Upper lobe of right lung (tissue), 1 donor: ENCODE measurements around the gene CITED1. TPM values are rescaled to one million over a fixed set of nuclear protein-coding genes. Genes with fewer than 3 reads are reported as not detected.
"Not testable (repeated sequence)": the region's sequence is repeated elsewhere in the genome, so short reads cannot be mapped to it uniquely, and the experiment has no call there.

Experiments used
- ATAC-seq: fragments of 200-7000 bp; cut with Tn5 transposase; one replicate; pipeline ENCODE4 v1.9.1; 2020; ENCODE audit warnings: mild to moderate bottlenecking, moderate library complexity
- DNase-seq: peaks from one replicate; pipeline ENCODE4 v3.0.0-alpha.2; 2020
- H3K27ac ChIP-seq: fragments of 200-600 bp; one replicate; pipeline ENCODE4 v1.8.0; 2022
- H3K27me3 ChIP-seq: fragments of 200-600 bp; one replicate; pipeline ENCODE4 v1.8.0; 2022; ENCODE audit warnings: mild to moderate bottlenecking
- H3K36me3 ChIP-seq: fragments of 200-600 bp; one replicate; pipeline ENCODE4 v1.8.0; 2022
- H3K4me1 ChIP-seq: fragments of 200-600 bp; one replicate; pipeline ENCODE4 v1.8.0; 2022
- H3K4me3 ChIP-seq: fragments of 200-600 bp; one replicate; pipeline ENCODE4 v1.8.0; 2022; ENCODE audit warnings: mild to moderate bottlenecking
- H3K9me3 ChIP-seq: fragments of 200-600 bp; one replicate; pipeline ENCODE4 v1.8.0; 2022
- intact Hi-C: fragments of 100-400 bp; cut with DNase I; formaldehyde crosslinking; loops from one replicate; pipeline ENCODE4 v1.11.0; 2022
- total RNA-seq: library from RNA; stranded (reverse); fragmentation: NEBNext Ultra II Directional; extraction: Animal tissue kit (Norgen Biotek cat#: 25700); gene quantifications from one replicate; pipeline ENCODE4 v1.2.1, GENCODE V29; 2021
- TF ChIP-seq, protein P1 (sequence below): fragments of 200-600 bp; IDR thresholded peaks from one replicate; pipeline ENCODE4 v1.8.0; 2022; ENCODE audit warnings: antibody characterized with exemption
- donor health status: DM: no; HTN: yes; CAD: no; lungs with severe emphysema.

The CITED1 gene
- total RNA-seq, 1 donor from 2014 or later = 0.43 TPM

GRCh38 chrX:72326605-72327300 is 21.0 kb upstream of the CITED1 start:
- Histone ChIP-seq H3K27me3 (no peaks in the 10 kb centered on the region), H3K36me3 (no peaks in the 10 kb centered on the region), H3K9me3 (no peaks in the 10 kb centered on the region), H3K4me3 (no peak overlapping the region), H3K4me1 (no peaks in the 10 kb centered on the region), H3K27ac (no peak overlapping the region)
- ATAC-seq (no peak), DNase-seq (no peak)
- TF ChIP-seq, protein P1, sequence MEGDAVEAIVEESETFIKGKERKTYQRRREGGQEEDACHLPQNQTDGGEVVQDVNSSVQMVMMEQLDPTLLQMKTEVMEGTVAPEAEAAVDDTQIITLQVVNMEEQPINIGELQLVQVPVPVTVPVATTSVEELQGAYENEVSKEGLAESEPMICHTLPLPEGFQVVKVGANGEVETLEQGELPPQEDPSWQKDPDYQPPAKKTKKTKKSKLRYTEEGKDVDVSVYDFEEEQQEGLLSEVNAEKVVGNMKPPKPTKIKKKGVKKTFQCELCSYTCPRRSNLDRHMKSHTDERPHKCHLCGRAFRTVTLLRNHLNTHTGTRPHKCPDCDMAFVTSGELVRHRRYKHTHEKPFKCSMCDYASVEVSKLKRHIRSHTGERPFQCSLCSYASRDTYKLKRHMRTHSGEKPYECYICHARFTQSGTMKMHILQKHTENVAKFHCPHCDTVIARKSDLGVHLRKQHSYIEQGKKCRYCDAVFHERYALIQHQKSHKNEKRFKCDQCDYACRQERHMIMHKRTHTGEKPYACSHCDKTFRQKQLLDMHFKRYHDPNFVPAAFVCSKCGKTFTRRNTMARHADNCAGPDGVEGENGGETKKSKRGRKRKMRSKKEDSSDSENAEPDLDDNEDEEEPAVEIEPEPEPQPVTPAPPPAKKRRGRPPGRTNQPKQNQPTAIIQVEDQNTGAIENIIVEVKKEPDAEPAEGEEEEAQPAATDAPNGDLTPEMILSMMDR = no peak
- intact Hi-C loops = no loop called here

- H3K4me1 ChIP-seq, intact Hi-C loops, DNase-seq, H3K27ac ChIP-seq, H3K4me3 ChIP-seq, H3K36me3 ChIP-seq, ATAC-seq, H3K9me3 ChIP-seq, H3K27me3 ChIP-seq: not testable (repeated sequence)
These were observed 13.9 kb upstream of the CITED1 start for GRCh38 chrX:72319651-72320050.

DNA sequence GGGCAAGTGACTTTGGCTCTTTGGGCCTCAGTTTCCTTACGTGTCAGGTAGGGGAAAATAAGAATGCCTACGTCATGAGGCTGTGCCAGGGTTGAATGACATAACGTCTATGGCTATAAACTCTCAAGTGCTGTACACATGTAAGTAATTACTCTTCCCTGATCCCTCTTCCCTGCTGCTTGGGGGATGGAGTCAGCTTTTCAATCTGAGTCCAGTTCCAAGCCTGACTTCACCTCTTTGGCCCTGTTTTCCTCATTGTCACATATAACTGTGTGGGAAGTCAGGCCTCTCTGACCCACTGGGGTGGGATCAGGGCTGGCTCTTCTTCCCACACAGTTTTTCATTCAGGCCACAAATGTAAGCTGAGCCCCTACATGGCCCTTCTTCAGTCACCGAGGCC is 11.4 kb upstream of the CITED1 start:
- no peaks in the 10 kb centered on the region for H3K27me3 ChIP-seq
- no peaks in the 10 kb centered on the region for H3K4me1 ChIP-seq
- H3K36me3 ChIP-seq = no peaks in the 10 kb centered on the region
- intact Hi-C loops = no loop called here
- DNase-seq (no peak), ATAC-seq (no peak)
- no peak overlapping the region for H3K27ac ChIP-seq
- H3K9me3 ChIP-seq = no peaks in the 10 kb centered on the region
- TF ChIP-seq, protein P1 = no peak
- H3K4me3 ChIP-seq = no peak overlapping the region

- intact Hi-C loops = no loop called here
- H3K27me3 ChIP-seq = no peaks in the 10 kb centered on the region
- H3K4me3 ChIP-seq = no peak overlapping the region
- H3K4me1 ChIP-seq = no peaks in the 10 kb centered on the region
- no peaks in the 10 kb centered on the region for H3K9me3 ChIP-seq
- no peak for DNase-seq
- no peak overlapping the region for H3K27ac ChIP-seq
- TF ChIP-seq, protein P1 = no peak
- no peak for ATAC-seq
- no peaks in the 10 kb centered on the region for H3K36me3 ChIP-seq
These were observed 10.8 kb upstream of the CITED1 start for GRCh38 chrX:72316408-72317110.

DNA sequence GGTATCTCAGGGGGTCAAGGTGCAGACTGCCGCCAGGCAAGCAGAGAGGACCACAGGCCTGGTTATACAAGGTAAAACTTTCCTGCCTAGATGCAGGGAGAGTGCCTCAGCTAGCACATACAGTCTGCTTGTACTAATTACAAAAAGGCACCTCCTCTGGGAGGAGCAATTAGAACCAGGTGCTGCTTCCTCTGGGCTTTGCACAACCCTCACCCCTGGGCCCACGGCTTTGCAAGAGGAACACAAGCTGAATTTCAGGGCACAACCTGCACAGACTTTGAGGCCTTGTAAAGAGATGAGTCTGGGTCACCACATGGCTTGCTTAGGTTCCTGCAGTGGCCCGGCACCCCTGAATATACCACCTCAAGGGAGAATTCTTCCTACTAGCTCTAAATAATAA is 9.2 kb upstream of the CITED1 start:
- no peak for DNase-seq
- intact Hi-C loops = no loop called here
- Histone ChIP-seq H3K27me3 (no peaks in the 10 kb centered on the region), H3K4me3 (no peak overlapping the region), H3K9me3 (no peaks in the 10 kb centered on the region), H3K36me3 (no peaks in the 10 kb centered on the region), H3K27ac (no peak overlapping the region), H3K4me1 (no peaks in the 10 kb centered on the region)
- no peak for ATAC-seq
- TF ChIP-seq, protein P1 = no peak
